ENCODE results near the gene ZBTB47. TPM values are rescaled to one million over a fixed set of nuclear protein-coding genes. Genes with fewer than 3 reads are reported as not detected.

The ZBTB47 gene
- total and polyA plus RNA-seq, 10 of the 15 experiments (the other 5 are each of a cell fraction or from before 2014, with no cell fraction given) = 0.04 to 3.4 (median 1.0) TPM; not detected in 1

DNA sequence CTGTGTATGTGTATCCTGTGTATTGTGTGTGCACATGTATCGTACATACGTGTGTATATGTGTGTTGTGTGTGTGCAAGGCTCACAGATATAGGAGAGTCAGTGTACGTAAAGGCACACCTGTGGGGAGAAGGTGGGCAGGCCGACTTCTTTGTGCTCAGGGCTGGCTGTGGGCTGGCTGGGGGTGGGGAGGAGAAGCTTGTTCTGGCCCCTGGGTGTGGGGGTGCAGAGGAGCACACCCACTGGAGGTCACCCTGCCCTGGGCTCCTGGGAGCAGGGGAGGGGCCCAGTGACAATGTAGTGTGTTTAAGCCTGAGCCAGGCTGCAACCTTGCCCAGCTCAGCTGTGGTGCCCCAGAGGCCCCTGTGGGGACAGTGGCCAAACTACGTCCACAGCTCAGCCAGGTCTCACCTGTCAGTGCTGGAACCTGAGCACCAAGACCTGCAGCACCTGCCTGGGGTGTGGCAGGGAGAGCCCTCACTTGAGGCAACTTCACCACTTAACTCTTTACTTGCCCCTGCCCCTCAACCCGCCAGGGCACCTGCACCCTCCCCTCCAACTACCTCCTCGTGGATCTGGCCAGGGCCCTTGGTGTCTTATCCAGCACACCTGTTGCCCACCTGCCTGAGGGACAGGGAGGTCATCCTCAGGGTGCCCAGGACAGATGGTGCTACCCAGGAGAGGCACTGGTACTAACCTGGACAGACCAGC is 51.7 kb downstream of the ZBTB47 start (continued):
- TF ChIP-seq, protein P1, sequence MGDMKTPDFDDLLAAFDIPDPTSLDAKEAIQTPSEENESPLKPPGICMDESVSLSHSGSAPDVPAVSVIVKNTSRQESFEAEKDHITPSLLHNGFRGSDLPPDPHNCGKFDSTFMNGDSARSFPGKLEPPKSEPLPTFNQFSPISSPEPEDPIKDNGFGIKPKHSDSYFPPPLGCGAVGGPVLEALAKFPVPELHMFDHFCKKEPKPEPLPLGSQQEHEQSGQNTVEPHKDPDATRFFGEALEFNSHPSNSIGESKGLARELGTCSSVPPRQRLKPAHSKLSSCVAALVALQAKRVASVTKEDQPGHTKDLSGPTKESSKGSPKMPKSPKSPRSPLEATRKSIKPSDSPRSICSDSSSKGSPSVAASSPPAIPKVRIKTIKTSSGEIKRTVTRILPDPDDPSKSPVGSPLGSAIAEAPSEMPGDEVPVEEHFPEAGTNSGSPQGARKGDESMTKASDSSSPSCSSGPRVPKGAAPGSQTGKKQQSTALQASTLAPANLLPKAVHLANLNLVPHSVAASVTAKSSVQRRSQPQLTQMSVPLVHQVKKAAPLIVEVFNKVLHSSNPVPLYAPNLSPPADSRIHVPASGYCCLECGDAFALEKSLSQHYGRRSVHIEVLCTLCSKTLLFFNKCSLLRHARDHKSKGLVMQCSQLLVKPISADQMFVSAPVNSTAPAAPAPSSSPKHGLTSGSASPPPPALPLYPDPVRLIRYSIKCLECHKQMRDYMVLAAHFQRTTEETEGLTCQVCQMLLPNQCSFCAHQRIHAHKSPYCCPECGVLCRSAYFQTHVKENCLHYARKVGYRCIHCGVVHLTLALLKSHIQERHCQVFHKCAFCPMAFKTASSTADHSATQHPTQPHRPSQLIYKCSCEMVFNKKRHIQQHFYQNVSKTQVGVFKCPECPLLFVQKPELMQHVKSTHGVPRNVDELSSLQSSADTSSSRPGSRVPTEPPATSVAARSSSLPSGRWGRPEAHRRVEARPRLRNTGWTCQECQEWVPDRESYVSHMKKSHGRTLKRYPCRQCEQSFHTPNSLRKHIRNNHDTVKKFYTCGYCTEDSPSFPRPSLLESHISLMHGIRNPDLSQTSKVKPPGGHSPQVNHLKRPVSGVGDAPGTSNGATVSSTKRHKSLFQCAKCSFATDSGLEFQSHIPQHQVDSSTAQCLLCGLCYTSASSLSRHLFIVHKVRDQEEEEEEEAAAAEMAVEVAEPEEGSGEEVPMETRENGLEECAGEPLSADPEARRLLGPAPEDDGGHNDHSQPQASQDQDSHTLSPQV (IDR thresholded peaks at IDR 0.05) = no peak
- TF ChIP-seq, protein P2, sequence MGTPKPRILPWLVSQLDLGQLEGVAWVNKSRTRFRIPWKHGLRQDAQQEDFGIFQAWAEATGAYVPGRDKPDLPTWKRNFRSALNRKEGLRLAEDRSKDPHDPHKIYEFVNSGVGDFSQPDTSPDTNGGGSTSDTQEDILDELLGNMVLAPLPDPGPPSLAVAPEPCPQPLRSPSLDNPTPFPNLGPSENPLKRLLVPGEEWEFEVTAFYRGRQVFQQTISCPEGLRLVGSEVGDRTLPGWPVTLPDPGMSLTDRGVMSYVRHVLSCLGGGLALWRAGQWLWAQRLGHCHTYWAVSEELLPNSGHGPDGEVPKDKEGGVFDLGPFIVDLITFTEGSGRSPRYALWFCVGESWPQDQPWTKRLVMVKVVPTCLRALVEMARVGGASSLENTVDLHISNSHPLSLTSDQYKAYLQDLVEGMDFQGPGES (IDR thresholded peaks at IDR 0.05) = no peak
- no peak for TF ChIP-seq POLR2A (IDR thresholded peaks at IDR 0.05; ENCODE audit: low read depth, low read length)
- TF ChIP-seq TCF12 (IDR thresholded peaks at IDR 0.05; ENCODE audit: low read depth, low read length) = no peak
- TF ChIP-seq, protein P3, sequence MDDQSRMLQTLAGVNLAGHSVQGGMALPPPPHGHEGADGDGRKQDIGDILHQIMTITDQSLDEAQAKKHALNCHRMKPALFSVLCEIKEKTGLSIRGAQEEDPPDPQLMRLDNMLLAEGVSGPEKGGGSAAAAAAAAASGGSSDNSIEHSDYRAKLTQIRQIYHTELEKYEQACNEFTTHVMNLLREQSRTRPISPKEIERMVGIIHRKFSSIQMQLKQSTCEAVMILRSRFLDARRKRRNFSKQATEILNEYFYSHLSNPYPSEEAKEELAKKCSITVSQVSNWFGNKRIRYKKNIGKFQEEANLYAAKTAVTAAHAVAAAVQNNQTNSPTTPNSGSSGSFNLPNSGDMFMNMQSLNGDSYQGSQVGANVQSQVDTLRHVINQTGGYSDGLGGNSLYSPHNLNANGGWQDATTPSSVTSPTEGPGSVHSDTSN (IDR thresholded peaks at IDR 0.05; ENCODE audit: insufficient replicate concordance, low read depth, low read length) = no peak

Data from GM12878 (cell line).